BLaER1 (cell line): Measurements from ENCODE around the gene NCEH1.

Experiments
- H3K27ac ChIP-seq: shearing (Covaris generic); formaldehyde crosslinking; 2 replicates; pipeline ENCODE4 v1.8.1; 2022
- H3K27me3 ChIP-seq: shearing (Covaris generic); formaldehyde crosslinking; 2 replicates; pipeline ENCODE4 v1.8.1; 2022
- H3K36me3 ChIP-seq: shearing (Covaris generic); formaldehyde crosslinking; 2 replicates; pipeline ENCODE4 v1.8.1; 2022
- H3K4me1 ChIP-seq: shearing (Covaris generic); formaldehyde crosslinking; 2 replicates; pipeline ENCODE4 v1.8.1; 2022
- H3K4me2 ChIP-seq: shearing (Covaris generic); formaldehyde crosslinking; 2 replicates; pipeline ENCODE4 v1.8.1; 2022
- H3K4me3 ChIP-seq: shearing (Covaris generic); formaldehyde crosslinking; 2 replicates; pipeline ENCODE4 v1.8.1; 2022
- H3K9ac ChIP-seq: shearing (Covaris generic); formaldehyde crosslinking; 2 replicates; pipeline ENCODE4 v1.8.1; 2022
- H3K9me3 ChIP-seq: shearing (Covaris generic); formaldehyde crosslinking; 2 replicates; pipeline ENCODE4 v1.8.1; 2022
- H4K20me1 ChIP-seq: shearing (Covaris generic); formaldehyde crosslinking; 2 replicates; pipeline ENCODE4 v1.8.1; 2022
- Cebpa-rat ChIP-seq: shearing (Covaris generic); IDR thresholded peaks from 2 replicates; pipeline ENCODE4 v1.8.1; 2022

Gene NCEH1

DNA sequence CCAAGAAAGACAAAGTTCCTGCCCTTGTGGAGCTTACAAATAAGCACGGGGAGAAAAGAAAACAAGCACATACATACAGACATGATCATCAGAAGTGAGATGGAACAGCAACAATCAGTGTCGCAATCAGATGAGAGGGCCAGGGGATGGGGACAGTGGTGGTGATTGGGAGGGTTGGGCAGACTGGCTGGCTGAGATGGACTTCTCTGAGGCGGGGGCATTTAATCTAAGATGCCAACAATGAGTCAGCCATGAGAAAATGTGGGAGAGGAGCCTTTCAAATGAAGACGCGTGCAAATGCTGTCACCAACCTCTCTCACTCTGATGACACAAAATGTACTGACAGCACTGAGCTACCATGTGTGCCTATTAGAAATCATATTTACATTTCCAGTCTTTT, 81.4 kb downstream of the NCEH1 start:
- Histone ChIP-seq H3K4me2 (no peak overlapping the region), H3K4me3 (no peak overlapping the region), H3K27ac (no peak overlapping the region)

DNA sequence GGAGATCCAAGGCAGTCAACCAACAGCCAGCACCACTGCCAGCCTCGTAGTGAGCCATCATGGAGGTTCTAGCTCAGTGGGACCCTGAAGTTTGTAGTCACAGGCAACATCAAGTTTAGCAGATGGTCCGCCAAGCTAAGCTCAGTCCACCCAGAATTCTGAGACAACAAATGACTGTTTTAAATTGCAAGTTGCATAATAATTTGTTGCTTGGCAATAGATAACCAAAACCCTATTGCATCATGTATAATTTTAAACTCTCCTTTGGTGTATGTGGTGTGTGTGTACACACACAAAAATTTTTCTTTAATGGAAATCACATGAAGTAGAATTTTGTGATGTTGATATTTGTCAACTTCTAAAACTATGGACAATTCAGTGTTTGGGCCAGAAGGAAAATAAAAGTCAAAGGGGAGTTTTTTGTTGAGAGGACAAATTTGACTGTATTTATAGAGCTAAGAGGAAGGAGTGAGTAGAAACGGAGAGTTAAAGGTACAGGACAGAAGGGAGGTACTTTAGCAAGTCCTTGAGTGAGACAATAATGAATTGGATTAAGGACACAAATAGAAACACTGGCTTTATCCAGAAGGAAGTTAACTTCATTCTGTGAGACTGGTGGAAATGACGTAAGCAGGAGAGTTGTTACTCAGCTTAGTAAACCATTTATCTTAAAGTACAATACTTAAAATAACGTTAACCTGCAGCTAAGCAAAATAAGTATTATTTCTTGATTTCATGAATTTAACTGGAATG, 83.6 kb downstream of the NCEH1 start:
- H3K4me2 ChIP-seq: no peak overlapping the region
- no peaks in the 10 kb centered on the region for H3K4me1 ChIP-seq
- no peaks in the 10 kb centered on the region for H3K9me3 ChIP-seq
- no peak overlapping the region for H3K4me3 ChIP-seq
- TF ChIP-seq Cebpa-rat: no peak
- H4K20me1 ChIP-seq: no peaks in the 10 kb centered on the region
- no peak overlapping the region for H3K9ac ChIP-seq
- no peaks in the 10 kb centered on the region for H3K27me3 ChIP-seq
- no peak overlapping the region for H3K27ac ChIP-seq
- no peaks in the 10 kb centered on the region for H3K36me3 ChIP-seq

More for the DNA sequence above, 81.4 kb downstream of the NCEH1 start:
- Histone ChIP-seq H3K9me3 (no peaks in the 10 kb centered on the region), H4K20me1 (no peaks in the 10 kb centered on the region), H3K27me3 (no peaks in the 10 kb centered on the region), H3K4me1 (no peaks in the 10 kb centered on the region), H3K36me3 (0 out of 2 replicates have a peak, but pooled peaks cover 9% of the 10 kb centered on the region), H3K9ac (no peak overlapping the region)
- TF ChIP-seq Cebpa-rat: no peak

- H3K27me3 ChIP-seq: no peaks in the 10 kb centered on the region
- H3K9me3 ChIP-seq: no peaks in the 10 kb centered on the region
- H3K4me1 ChIP-seq: no peaks in the 10 kb centered on the region
- no peaks in the 10 kb centered on the region for H4K20me1 ChIP-seq
- TF ChIP-seq Cebpa-rat: no peak
- H3K36me3 ChIP-seq: no peaks in the 10 kb centered on the region
- H3K9ac ChIP-seq: no peak overlapping the region
- H3K27ac ChIP-seq: no peak overlapping the region
- H3K4me3 ChIP-seq: no peak overlapping the region
- H3K4me2 ChIP-seq: no peak overlapping the region
These were observed 84.7 kb downstream of the NCEH1 start for GRCh38 chr3:172626021-172626640.

DNA sequence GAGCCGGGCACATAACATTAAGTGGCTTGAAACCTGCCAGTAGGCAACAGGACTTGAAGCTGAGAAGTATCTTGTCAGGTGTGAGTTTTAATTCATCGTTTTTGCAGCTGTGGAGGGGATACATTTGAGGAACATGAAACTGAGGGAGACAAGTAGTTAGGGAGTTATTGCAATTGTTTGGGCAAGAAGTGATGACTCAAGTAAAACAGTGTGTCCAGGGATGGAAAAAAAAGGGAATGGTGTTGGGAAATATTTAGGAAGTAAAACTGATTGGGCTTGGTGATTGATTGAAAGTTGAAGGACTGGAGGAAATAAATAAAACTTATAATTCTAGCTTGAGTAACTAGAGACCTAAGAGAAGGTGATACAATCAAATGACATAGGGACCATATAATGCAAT, 85.5 kb downstream of the NCEH1 start:
- no peak overlapping the region for H3K9ac ChIP-seq
- H3K4me2 ChIP-seq: no peak overlapping the region
- H3K4me1 ChIP-seq: no peaks in the 10 kb centered on the region
- H3K27ac ChIP-seq: no peak overlapping the region
- H3K9me3 ChIP-seq: no peaks in the 10 kb centered on the region
- H4K20me1 ChIP-seq: no peaks in the 10 kb centered on the region
- TF ChIP-seq Cebpa-rat: no peak
- H3K27me3 ChIP-seq: no peaks in the 10 kb centered on the region
- no peak overlapping the region for H3K4me3 ChIP-seq
- no peaks in the 10 kb centered on the region for H3K36me3 ChIP-seq

GRCh38 chr3:172624999-172625398, 85.9 kb downstream of the NCEH1 start:
- Histone ChIP-seq H3K4me2 (no peak overlapping the region), H3K27ac (no peak overlapping the region), H3K4me1 (no peaks in the 10 kb centered on the region)

GRCh38 chr3:172622916-172623700, 87.8 kb downstream of the NCEH1 start:
- no peaks in the 10 kb centered on the region for H4K20me1 ChIP-seq
- no peak overlapping the region for H3K4me2 ChIP-seq
- no peaks in the 10 kb centered on the region for H3K27me3 ChIP-seq
- H3K27ac ChIP-seq: no peak overlapping the region
- TF ChIP-seq Cebpa-rat: no peak
- H3K9ac ChIP-seq: no peak overlapping the region
- H3K4me1 ChIP-seq: no peaks in the 10 kb centered on the region
- no peak overlapping the region for H3K4me3 ChIP-seq
- no peaks in the 10 kb centered on the region for H3K36me3 ChIP-seq
- no peaks in the 10 kb centered on the region for H3K9me3 ChIP-seq

More at GRCh38 chr3:172624999-172625398, 85.9 kb downstream of the NCEH1 start:
- Histone ChIP-seq H3K36me3 (no peaks in the 10 kb centered on the region), H3K9ac (no peak overlapping the region), H3K4me3 (no peak overlapping the region), H4K20me1 (no peaks in the 10 kb centered on the region), H3K27me3 (no peaks in the 10 kb centered on the region), H3K9me3 (no peaks in the 10 kb centered on the region)
- TF ChIP-seq Cebpa-rat: no peak

DNA sequence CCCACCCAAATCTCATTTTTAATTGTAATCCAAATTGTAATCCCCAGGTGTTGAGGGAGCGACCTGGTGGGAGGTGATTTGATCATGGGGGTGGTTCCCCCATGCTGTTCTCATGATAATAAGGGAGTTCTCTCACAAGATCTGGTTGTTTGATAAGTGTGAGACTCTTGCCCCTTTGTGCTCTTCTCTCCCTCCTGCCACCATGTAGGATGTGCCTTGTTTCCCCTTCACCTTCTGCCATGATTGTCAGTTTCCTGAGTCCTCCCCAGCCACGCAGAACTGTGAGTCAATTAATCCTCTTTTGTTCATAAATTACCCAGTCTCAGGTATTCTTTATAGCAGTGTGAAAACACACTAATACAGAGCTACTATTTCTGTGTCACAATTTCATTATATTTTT, 88.7 kb downstream of the NCEH1 start:
- H3K4me2 ChIP-seq: no peak overlapping the region
- H3K9me3 ChIP-seq: no peaks in the 10 kb centered on the region
- no peak overlapping the region for H3K9ac ChIP-seq
- no peak overlapping the region for H3K4me3 ChIP-seq
- no peaks in the 10 kb centered on the region for H4K20me1 ChIP-seq
- H3K36me3 ChIP-seq: no peaks in the 10 kb centered on the region
- no peak for TF ChIP-seq Cebpa-rat
- no peaks in the 10 kb centered on the region for H3K27me3 ChIP-seq
- H3K4me1 ChIP-seq: no peaks in the 10 kb centered on the region
- H3K27ac ChIP-seq: no peak overlapping the region

GRCh38 chr3:172617976-172618375, 92.9 kb downstream of the NCEH1 start:
- H3K27me3 ChIP-seq: no peaks in the 10 kb centered on the region
- no peaks in the 10 kb centered on the region for H3K4me1 ChIP-seq
- no peaks in the 10 kb centered on the region for H4K20me1 ChIP-seq
- H3K9ac ChIP-seq: no peak overlapping the region
- H3K36me3 ChIP-seq: no peaks in the 10 kb centered on the region
- H3K4me2 ChIP-seq: no peak overlapping the region
- H3K27ac ChIP-seq: no peak overlapping the region
- H3K9me3 ChIP-seq: peaks cover 24% of the 10 kb centered on the region
- TF ChIP-seq Cebpa-rat: no peak
- H3K4me3 ChIP-seq: no peak overlapping the region

- no peaks in the 10 kb centered on the region for H3K36me3 ChIP-seq
- H3K9ac ChIP-seq: no peak overlapping the region
- no peak overlapping the region for H3K4me2 ChIP-seq
- peaks cover 27% of the 10 kb centered on the region for H3K9me3 ChIP-seq
- no peak for TF ChIP-seq Cebpa-rat
- no peak overlapping the region for H3K4me3 ChIP-seq
- no peak overlapping the region for H3K27ac ChIP-seq
- H4K20me1 ChIP-seq: no peaks in the 10 kb centered on the region
- H3K4me1 ChIP-seq: no peaks in the 10 kb centered on the region
- H3K27me3 ChIP-seq: no peaks in the 10 kb centered on the region
These were observed 93.7 kb downstream of the NCEH1 start for GRCh38 chr3:172617013-172617706.
